Medulla oblongata (tissue), 1 donor: ENCODE measurements around the gene KANSL3.
"Not testable (repeated sequence)": the region's sequence is repeated elsewhere in the genome, so short reads cannot be mapped to it uniquely, and the experiment has no call there.

ENCODE experiments used
- DNase-seq: peaks from one replicate; pipeline ENCODE4 v3.0.0-alpha.2; 2015; ENCODE audit errors: extremely low spot score

The KANSL3 gene

DNA sequence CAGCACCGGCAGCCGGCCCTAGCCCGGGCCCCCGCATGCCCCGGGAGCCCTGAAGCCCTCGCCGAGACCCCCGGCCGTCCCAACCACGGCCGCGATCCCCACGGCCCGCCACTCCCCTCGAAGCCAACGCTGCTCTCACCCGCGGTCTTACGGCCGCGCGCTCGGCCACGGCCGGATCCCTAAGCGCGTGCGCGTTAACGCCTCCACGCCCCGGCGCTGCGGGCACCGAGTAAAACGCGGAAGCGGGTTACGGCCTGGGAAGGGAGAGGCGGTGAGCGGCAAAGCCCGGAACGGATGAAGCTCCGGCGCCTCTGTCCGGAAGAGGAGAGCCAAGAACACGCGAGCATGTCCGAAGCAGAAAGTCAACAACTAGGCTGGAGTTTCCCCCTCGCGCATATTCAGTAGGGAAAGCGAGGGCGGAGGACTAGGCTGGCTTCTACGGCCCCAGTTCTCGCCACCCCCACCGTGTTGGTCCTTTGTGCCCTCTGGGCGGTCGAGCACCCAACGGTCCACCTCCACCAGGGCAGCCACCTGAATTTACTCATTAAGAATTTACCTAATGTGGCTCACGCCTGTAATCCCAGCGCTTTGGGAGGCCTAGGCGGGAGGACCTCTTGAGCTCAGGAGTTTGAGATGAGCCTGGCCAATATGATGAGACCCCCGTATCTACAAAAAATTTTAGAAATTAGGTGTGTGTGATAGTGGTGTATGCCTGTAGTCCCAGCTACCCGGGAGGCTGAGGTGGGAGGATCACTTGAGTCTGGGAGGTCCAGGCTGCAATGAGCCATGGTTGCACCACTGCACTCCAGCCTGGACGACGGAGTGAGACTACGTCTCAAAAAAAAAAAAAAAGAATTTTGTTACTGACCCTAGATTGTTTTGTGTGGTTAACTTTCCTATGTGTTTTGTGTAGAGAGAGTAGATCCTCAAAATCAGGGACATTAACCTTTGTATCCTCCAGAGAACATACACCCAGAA, at the start of gene KANSL3:
Gene KANSL3 (minus strand): TSS at position 169 of the 978 bp plus-strand sequence. CDS start 1,177 bp downstream, outside the sequence.
- DNase-seq, result peak; percentile 93

DNA sequence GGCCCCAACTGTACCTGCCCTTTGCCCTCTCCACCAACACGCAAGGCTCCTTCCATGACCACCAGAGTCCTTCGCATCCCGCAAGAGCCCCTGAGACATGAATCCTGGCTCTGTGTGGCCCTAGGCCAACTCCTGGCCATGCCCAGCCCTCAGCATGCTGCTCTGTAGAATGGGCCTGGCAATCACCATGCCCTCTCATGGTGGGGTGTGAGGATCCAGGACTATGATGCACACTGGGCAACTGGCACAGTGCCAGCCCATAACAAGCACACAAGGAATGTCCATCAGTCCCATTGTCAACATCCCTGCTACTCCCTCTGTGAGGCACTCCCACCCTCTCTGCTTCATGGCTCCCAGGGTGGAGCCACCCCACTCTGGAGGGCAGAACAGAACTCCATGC, 49.2 kb upstream of the KANSL3 start:
- no peak for DNase-seq

DNA sequence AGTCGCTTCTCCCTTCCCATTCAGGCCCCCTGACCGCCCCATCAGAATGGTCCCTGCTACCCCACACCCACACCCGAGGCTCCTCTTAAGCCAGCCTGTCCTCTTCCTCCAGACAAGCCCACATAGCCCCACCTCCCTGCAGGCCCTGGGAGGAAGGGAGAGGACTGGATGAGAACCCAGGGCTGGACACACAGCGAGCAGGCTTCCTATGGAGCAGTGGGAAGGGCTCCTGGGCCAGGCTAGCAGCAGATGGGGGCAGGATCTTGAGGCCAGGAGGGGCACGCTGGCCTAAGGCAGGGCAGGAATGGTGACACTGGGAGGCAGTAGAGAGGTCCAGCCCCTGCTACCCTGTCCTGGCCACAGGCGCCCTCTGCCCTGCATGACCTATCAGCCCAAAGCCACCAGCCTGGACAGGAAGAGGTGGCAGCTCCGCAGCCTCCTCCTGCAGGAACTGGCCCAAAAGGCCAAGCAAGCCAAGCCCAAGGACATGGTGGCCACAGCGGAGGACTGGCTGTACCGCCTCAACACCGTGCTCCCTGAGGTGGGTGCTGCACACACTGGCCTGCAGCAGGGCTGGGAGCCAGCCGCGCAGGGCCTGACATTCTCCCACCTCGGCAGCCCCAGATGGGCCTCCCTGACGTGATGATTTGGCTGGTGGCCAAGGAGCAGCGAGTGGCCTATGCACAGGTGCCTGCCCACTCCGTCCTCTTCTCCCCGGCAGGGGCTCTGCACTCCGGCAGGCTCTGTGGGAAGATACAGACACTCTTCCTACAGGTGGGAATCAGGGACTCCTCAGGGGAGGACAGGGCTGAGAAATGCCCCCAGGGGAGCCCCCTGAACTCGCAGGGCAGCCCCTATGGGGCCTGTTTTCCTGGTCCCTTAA, 47.7 kb upstream of the KANSL3 start:
- no peak for DNase-seq

DNA sequence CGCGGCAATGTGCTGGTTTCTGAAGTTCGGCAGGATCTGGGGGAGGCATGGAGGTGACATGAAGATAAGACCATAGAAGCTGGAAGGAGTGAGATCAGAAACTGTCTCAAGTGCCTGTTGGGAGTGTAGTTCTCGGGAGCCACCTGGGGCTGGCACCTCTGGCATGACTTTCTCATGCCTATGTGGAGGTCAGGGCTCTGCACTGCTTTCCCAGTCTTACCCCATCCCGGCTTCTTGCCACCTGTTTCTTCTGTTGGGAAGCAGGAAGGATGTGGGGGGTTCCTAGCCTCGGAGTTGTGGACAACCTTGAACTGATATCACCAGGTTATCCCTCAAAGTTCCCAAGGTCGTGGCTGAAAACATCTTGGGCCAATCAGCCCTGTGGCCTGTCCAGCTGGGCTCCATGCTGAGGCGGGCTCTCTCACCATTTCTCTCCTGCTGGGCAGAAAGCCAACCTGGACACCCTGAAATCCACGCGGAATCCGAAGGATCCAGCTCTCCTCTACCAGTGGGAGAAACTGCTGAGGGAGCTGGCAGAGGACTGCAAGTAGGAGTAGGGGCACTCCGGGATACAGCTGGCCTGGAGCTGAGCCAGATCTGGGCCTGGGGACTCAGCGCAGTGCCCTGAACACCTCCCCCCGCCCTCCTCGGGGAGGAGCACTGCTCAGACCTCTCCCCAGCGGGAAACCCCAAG, 46.9 kb upstream of the KANSL3 start:
- DNase-seq, result no peak

DNA sequence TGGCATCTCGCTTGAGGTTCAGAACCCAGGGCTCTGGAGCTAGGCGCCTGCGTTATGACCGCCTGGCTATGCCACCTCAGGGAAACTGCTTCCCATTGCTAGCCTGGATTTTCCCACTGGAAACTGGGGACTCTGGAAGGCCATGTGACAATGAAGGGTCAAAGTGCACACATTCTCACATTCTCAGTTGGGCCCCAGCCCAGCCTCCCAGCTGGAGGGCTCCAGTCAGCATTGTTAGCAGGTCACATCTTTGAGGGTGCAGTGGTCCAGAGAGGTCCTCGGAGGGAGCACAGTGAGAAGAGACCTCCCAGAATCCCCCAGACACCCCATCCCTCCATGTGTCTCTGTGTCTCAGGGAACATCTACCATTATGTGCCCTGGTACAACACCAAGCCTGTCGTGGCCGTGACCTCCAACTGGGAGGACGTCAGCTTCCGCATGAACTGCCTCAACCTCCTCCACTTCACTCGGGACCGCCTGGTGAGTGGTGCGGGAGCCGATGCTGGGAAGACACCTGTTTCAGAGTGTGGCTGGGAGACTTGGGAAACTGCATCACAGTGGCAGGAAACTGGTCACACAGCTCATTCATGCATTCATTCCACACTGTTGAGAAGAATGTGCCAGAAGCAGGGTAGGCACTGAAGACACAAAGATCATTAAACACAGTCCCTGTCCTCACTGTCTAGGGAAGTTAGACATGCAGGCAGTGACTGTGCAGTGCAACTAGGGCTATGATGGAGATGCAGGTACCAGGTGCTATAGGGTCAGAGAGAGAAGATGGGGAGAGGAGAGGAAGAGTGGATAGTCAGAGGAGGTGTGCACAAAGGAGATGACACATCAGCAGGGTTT, 46.1 kb upstream of the KANSL3 start:
- no peak for DNase-seq

DNA sequence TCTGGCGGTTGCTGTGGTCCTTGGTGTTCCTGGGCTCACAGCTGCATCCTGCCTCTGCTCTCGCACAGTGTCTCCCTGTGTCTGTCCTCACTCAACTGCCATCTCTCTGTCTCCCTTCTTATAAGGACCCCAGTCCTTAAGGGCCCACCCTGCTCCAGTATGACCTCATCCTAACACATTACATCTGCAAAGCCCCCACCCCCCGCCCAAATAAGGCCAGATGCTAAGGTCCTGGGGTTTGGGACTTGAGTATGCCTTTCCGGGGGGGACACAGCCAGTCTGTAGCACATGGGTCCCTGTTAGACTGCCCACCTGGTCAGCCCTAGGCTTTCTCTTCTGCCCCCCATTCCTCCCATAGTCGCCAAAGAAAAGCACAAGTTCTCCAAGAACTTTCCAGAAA, 45.2 kb upstream of the KANSL3 start:
- DNase-seq, result no peak

DNA sequence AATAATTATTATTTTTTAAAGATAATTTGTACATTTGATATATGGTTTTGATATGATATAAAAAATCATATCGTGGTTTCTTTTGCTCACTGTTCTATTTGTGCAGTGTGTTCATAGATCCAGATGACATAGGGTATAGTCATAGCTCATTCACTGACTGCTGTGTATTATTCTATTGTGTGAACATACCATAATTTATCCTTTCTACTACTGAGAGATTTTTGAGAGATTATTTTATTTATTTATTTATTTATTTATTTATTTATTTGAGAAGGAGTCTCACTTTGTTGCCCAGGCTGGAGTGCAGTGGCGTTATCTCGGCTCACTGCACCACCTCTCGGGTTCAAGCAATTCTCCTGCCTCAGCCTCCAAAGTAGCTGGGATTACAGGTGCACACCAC, 43.4 kb upstream of the KANSL3 start:
- DNase-seq, result no peak

DNA sequence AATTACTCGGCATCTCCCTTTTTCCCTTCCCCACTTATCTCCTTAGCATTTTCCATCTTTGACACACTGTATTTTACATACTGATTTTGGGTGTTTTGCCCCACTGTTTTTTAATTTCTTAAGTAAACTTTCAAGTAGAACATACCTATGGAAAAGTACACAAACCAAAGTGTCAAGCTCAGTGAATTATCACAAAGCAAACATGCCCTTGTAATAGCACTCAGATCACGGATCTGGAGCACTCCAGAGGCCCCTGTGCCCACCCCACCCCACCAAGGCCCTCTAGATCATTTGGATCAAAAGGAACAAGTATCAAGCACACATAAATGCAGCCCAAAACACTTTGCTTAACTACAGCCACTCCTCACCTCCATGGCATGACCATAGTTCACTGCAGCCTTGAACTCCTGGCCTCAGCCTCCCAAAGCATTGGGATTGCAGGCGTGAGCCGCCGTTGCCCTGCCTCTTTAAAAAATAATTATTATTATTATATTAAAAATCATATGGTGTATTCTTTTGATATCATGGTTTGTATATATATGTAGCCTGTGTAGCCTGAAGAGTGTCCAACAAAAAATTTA, 42.5 kb upstream of the KANSL3 start:
- DNase-seq, result no peak

DNA sequence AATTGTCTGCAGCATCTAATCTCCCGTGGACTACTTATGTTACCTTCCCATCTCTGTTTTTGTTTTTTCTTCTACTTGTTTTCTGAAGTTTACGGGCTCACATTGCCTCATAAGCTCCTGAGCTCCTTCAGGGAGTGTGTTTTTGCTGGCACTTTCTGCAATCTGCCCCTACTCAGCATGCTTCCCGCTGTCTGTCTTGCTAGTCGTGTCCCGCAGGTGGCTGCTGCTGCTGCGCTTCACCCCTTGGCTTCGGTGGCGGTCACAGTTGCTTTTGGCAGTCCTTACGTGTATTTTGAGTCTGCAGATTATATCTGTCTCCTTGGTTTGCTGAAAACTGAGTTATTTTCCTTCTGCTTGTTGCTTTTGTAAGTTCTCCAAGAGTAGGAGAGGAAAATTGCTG, 41.7 kb upstream of the KANSL3 start:
- DNase-seq, result peak; percentile 8

DNA sequence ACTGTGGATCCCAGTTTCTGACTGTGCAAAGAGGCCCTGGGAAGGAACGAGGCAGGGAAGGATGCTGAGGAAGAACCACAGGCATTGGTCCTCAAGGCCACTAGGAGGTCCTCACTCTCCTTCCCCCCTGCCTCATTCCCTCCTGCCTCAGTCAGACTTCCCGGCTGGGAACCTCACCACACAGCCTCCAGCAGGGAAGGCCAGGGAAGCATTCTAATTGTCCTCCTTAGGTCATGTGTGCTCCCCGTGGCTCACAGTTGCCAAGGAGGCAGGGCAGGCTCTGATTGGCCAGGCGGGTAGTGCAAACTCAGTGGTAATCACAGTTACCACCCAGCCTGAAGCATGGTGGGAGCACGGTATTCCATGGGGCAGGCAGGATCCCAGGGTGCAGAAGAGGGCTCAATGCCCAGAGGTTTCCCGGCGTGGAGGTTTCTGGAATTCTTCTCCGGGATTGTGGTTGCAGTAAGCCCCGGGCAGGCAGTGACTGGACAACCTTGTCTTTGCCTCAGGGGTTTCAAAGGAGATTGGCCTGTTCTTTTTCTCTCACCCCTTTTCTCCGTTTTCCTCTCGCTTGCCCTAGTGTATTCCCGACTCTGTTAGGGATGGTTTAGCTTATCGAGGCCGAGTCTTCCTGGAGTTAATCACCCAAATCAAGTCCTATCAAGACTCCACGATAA, 31.6 kb upstream of the KANSL3 start:
- DNase-seq, result no peak

DNA sequence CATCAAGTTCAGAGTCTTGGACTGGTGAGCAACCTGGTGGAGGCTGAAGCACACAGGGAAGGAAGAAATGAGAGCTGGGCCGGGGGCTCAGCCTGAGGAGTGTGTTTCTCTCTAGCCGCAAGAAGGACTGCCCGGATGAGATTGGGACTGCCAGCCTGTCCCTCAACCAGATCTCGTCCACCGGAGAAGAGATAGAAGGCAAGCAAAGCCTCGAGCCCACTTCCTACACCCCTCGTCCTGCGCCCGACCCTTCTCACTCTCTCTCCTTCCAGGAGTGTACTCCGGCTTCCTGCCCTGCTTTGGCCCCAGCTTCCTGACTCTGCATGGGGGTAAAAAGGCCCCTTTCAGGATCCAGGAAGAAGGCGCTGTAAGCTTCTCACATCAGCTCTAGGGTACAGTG, 30.7 kb upstream of the KANSL3 start:
- DNase-seq, result no peak

DNA sequence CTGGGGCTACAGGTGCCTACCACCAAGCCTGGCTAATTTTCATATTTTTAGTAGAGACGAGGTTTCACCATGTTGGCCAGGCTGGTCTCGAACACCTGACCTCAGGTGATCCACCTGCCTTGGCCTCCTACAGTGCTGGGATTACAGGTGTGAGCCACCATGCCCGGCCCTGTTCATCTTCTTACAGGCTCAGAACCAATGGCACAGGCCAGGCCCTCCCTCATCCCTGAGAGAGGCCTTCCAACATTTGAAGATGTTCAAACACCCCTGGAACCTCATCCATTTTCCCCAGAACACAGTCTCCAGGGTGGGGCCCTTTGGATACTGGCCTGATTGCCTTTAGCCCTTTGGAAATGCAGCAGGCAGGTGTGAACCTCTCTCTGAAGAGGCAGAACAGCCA, 27.6 kb upstream of the KANSL3 start:
- DNase-seq, result not testable (repeated sequence)

DNA sequence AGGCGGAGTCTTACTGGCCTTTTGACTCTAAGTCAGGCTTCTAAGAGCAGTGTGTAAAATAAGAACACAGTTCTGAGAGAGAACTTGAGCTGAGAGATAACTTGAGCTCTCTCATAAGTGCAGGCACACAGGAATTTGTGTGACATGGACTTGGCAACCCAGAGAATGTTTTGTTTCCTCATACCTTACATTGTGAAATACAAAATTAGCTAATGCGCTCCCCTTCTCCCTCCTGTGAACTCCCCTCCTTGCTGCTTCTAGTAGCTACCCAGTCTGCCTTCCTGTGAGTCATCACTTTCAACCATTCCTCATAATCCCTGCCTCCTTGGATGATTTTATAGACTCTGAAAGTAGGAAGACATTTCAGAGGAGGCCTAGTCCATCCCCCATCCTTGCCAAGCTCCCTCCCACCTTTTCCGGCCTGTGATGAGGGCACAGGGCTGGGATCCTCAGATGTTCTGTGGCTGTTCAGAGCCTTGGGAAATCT, 27.0 kb upstream of the KANSL3 start:
- DNase-seq, result no peak

DNA sequence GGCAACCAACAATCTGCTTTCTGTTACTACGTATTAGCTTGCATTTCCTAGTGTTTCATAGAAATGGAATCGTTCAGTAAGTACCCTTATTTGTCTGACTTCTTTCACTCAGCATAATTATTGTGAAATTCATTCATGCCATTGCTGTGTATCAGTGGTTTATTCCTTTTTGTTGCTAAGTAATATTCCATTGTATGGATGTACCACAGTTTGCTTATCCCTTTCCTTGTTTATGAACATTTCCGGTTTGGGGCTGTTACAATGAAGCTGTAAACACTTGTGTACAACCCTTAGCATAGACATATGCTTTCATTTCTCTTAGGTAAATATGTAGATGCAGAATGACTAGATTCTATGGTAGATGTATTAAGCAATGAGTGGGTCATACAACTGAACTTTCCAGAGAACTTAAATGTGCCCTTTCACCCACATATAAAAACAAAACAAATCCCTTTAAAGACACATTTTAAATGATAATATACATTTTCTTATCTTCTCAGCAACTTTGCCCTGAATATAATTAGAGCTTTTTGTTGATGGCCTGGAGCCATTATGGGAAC, 26.3 kb upstream of the KANSL3 start:
- DNase-seq, result no peak

DNA sequence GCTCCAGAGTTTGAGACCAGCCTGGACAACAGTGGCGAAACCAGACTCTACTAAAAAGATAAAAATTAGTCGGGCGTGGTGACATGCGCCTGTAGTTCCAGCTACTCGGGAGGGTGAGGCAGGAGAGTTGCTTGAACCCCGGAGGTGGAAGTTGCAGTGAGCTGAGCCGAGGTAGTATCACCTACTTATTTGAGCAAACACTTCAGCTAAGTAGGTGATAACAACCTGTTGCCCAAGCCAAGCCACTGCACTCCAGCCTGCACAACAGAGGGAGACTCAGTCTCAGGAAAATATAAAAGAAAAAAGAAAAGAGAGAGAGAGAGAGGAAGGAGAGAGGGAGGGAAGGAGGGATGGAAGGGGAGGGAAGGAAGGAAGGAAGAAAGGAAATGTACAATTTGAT, 25.7 kb upstream of the KANSL3 start:
- no peak for DNase-seq

DNA sequence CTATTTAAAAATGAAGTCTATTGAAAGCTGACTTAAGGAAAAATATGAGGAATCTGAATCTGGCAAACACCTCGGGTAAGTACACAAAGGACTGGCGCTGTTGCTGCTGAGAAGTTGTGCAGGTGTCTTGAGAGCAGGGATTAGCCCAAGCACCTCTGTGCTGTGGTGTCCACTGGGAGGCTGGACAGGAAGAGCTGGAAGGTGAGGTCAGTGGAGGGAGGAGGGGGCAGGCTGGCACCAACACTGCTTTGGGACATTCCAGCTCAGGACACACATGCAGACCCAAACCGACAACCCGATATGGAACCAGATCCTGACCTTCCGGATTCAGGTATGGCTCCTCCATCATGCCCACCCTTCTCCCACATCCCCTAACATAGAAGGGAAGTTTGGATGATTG, 25.1 kb upstream of the KANSL3 start:
- no peak for DNase-seq

DNA sequence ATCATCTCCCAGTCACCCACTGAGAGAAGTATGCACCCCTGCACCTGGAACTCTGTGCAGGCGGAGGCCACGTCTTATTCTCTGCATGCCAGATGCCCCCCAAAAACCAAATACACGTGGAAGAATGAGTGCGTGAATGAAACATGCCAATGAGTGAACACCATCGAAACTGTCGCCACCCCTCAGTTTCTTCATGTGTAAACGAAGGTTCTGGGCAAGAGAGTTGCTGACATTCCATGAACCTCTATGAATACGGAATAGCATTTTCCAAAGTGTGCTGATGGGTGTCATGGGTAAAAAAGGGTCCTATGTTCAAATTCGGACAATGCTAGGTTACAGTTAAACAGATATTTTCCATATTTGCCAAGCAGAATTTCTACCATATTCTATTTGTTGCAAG, 24.2 kb upstream of the KANSL3 start:
- DNase-seq, result no peak

DNA sequence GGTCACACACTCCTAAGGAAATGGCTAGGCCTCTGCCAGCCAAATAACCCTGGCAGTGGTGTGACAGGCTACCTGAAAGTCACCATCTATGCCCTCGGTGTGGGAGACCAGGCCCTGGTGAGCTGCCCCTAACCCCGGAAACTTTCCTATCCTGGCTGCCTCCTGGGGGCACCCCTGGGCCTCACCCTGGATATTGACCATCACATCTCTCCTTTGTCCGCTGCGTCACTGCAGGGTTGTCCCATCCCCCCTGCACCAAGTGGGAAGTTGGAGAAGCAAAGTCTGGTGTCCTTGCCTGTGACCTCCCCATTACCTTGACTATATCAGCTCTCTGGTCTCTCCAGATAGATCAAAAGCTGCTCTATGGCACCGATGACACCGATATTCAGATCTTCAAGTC, 23.2 kb upstream of the KANSL3 start:
- no peak for DNase-seq

DNA sequence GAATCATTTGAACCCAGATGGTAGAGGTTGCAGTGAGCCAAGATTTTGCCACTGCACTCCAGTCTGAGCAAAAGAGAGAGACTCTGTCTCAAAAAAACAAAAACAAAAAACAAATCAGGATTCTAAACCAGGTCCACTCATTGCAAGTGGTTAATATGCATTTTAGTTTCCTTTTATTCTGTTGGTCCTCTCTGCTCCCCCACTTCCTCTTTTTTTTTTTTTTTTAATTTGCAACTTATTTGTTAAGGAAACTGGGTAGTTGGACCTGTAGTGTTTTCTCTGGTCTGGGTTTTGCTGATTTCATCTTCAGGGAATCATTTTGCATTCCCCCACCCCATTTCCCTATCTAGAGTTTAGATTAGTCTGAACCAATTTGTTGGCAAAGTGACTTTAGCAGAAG, 18.4 kb upstream of the KANSL3 start:
- no peak for DNase-seq

DNA sequence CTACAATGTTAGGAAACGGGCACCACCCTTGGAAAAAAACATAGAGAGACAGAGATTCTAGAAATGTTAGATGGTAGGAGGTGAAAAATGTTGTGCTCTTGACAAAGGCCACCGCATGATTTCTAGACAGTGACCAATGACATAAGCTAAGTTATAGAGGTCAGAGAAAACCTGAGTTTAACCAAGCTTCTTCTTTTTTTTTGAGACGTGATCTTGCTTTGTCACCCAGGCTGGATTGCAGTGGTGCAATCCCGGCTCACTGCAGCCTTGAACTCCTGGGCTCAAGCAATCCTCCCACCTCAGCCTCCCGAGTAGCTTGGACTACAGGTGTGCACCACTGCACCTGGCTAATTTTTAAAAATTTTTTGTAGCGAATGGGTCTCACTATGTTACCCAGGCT, 17.4 kb upstream of the KANSL3 start:
- no peak for DNase-seq
